GM12878 (cell line): ENCODE data around the gene NR6A1.

Experiments
- POLR2AphosphoS5 ChIP-seq: IDR thresholded peaks from 2 replicates; pipeline ENCODE4 v1.6.1; 2011; ENCODE audit warnings: mild to moderate bottlenecking, low read length, inconsistent platforms
- TF ChIP-seq, protein P1 (sequence below): IDR thresholded peaks from 2 replicates; pipeline ENCODE4 v1.6.1; 2012; ENCODE audit warnings: mild to moderate bottlenecking, low read depth, low read length

DNA sequence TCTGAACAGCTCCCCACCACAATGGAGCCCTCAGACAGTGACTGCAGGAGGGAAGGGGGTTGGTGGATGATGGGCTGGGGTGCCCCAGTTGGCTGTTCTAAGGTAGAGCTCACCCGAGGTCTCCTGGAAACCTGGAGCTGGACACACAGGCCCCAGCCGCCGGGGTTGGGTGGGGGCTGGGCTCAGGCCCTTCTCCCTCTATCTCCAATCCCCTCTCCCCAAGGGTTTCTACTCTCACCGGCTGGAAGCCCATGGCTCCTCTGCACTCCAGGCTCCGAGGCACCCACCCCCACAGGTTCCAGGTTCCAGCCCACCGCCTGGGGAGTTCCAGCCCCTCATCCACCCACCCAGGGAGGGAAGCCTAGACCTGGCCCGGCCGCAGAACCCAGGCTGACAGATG is 264.7 kb downstream of the NR6A1 start:
- no peak for TF ChIP-seq POLR2AphosphoS5
- TF ChIP-seq, protein P1, sequence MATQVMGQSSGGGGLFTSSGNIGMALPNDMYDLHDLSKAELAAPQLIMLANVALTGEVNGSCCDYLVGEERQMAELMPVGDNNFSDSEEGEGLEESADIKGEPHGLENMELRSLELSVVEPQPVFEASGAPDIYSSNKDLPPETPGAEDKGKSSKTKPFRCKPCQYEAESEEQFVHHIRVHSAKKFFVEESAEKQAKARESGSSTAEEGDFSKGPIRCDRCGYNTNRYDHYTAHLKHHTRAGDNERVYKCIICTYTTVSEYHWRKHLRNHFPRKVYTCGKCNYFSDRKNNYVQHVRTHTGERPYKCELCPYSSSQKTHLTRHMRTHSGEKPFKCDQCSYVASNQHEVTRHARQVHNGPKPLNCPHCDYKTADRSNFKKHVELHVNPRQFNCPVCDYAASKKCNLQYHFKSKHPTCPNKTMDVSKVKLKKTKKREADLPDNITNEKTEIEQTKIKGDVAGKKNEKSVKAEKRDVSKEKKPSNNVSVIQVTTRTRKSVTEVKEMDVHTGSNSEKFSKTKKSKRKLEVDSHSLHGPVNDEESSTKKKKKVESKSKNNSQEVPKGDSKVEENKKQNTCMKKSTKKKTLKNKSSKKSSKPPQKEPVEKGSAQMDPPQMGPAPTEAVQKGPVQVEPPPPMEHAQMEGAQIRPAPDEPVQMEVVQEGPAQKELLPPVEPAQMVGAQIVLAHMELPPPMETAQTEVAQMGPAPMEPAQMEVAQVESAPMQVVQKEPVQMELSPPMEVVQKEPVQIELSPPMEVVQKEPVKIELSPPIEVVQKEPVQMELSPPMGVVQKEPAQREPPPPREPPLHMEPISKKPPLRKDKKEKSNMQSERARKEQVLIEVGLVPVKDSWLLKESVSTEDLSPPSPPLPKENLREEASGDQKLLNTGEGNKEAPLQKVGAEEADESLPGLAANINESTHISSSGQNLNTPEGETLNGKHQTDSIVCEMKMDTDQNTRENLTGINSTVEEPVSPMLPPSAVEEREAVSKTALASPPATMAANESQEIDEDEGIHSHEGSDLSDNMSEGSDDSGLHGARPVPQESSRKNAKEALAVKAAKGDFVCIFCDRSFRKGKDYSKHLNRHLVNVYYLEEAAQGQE: no peak
